ENCODE results near the gene FGF19.

DNA sequence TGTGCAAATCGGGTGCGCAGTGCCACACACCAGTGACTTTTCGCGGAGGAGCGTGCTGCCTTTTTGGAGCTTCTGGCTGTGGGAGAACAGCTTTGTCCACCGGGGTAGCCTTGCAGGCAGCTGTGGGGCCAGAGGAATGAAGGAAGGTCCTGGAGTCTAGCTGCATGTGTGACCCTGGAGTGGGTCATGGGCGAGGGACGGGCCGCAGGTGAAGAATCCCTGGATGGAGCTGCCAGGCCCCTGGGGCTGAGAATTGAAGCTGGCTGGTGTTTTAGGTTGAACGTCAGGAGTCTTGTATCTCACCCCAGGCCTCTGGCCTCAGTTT, 54.3 kb downstream of the FGF19 start:
- TF ChIP-seq, protein P1, sequence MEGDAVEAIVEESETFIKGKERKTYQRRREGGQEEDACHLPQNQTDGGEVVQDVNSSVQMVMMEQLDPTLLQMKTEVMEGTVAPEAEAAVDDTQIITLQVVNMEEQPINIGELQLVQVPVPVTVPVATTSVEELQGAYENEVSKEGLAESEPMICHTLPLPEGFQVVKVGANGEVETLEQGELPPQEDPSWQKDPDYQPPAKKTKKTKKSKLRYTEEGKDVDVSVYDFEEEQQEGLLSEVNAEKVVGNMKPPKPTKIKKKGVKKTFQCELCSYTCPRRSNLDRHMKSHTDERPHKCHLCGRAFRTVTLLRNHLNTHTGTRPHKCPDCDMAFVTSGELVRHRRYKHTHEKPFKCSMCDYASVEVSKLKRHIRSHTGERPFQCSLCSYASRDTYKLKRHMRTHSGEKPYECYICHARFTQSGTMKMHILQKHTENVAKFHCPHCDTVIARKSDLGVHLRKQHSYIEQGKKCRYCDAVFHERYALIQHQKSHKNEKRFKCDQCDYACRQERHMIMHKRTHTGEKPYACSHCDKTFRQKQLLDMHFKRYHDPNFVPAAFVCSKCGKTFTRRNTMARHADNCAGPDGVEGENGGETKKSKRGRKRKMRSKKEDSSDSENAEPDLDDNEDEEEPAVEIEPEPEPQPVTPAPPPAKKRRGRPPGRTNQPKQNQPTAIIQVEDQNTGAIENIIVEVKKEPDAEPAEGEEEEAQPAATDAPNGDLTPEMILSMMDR (IDR thresholded peaks at IDR 0.05; ENCODE audit: poor library complexity, severe bottlenecking), result no peak
- TF ChIP-seq, protein P2, sequence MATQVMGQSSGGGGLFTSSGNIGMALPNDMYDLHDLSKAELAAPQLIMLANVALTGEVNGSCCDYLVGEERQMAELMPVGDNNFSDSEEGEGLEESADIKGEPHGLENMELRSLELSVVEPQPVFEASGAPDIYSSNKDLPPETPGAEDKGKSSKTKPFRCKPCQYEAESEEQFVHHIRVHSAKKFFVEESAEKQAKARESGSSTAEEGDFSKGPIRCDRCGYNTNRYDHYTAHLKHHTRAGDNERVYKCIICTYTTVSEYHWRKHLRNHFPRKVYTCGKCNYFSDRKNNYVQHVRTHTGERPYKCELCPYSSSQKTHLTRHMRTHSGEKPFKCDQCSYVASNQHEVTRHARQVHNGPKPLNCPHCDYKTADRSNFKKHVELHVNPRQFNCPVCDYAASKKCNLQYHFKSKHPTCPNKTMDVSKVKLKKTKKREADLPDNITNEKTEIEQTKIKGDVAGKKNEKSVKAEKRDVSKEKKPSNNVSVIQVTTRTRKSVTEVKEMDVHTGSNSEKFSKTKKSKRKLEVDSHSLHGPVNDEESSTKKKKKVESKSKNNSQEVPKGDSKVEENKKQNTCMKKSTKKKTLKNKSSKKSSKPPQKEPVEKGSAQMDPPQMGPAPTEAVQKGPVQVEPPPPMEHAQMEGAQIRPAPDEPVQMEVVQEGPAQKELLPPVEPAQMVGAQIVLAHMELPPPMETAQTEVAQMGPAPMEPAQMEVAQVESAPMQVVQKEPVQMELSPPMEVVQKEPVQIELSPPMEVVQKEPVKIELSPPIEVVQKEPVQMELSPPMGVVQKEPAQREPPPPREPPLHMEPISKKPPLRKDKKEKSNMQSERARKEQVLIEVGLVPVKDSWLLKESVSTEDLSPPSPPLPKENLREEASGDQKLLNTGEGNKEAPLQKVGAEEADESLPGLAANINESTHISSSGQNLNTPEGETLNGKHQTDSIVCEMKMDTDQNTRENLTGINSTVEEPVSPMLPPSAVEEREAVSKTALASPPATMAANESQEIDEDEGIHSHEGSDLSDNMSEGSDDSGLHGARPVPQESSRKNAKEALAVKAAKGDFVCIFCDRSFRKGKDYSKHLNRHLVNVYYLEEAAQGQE (IDR thresholded peaks at IDR 0.05; ENCODE audit: borderline replicate concordance), result no peak
- no peak for TF ChIP-seq TAF1 (IDR thresholded peaks at IDR 0.05; ENCODE audit: low read depth)
- no peak for TF ChIP-seq SMC3 (conservative IDR thresholded peaks at IDR 0.05; ENCODE audit: poor library complexity)
